HG02610 (cell line): Measurements from ENCODE around the gene SPSB1.
"Not testable (repeated sequence)": the region's sequence is repeated elsewhere in the genome, so short reads cannot be mapped to it uniquely, and the experiment has no call there.

Experiments
- ATAC-seq: cut with Tn5 transposase; IDR thresholded peaks from one replicate; pipeline ENCODE4 v1.9.1; 2021; ENCODE audit warnings: mild to moderate bottlenecking, moderate library complexity; ENCODE audit not compliant: unreplicated experiment

Gene SPSB1

DNA sequence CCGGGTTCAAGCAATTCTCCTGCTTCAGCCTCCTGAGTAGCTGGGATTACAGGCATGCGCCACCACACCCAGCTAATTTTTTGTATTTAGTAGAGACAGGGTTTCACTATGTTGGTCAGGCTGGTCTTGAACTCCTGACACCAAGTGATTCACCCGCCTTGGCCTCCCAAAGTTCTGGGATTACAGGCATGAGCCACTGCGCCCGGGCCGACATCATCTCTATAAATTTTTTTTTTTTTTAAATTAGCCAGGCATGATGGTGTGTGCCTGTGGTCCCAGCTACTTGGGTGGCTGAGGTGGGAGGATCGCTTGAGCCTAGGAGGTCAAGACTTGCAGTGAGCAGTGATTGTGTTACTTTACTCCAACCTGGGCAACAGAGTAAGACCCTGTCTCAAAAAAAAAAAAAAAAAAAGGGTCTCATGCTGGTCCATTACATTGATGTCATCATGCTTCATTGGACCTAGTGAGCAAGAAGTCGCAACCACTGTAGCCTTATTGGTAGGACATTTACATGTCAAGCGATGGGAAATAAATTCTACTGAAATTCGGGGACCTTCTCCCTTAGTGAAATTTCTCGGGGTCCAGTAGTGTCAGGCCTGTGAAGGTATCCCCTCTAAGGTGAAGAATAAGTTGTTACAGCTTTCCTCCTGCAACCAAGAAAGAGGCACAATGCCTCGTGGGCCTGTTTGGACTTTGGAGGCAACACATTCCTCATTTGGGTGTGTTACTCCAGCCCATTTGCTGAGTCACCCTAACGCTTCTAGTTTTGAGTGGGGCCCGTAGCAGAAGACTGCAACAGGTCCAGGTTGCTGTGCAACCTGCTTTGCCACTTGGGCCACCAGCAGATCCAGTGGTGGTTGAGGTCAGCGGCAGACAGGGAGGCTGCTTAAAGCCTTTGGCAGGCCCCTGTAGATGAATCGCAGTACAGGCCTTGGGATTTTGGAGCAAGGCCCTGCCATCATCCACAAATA, 7.2 kb downstream of the SPSB1 start:
- ATAC-seq = not testable (repeated sequence)

DNA sequence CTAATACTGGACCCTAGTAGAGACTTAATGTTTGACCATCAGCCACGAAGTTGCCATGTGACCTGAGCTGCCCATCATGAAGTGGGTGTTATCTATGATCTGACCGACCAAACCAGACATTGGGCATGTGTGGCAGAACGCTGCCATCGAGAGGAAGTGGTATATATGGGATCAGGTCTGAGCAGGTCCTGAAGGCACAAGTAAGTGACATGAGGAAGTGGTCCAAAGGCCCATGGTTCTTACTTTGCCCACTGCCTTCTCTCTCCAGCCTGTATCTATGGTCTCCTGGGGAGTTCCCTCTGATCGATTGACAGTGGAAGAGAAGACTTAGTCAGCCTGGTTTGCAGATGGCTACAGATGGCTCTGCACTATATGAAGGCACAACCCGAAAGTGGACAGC, 7.9 kb downstream of the SPSB1 start:
- no peak for ATAC-seq

DNA sequence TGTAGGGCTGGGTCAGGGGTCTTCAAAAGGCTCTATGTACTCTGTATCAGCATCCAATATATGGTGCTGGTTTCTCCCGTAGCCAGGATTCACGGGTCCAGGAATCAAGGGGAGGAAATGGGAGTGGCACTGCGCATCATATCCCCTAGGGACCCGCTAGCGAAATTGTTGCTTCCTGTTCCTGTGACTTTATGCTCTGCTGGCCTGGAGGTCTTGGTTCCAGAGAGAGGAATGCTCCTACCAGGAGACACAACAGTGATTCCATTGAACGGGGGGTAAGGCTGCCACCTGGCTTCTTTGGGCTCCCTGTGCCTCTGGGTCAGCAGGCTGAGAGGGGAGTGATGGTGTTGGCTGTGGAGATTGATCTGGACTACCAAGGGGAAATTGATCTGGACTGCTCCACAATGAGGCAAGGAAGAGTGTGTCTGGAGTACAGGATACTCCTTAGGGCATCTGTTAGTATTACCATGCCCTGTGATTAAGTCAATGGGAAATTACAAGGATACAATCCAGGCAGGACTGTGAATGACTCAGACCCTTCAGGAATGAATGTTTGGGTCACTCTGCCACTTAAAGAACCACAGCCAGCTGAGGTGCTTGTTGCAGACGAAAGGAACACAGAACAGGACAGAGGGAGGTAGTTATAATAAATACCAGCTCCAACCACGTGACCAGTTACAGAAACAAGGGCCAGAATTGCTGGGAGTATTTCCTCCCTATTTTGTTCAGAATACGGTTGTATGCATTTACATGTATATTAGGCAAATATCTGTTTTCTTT, 10.2 kb downstream of the SPSB1 start:
- ATAC-seq = no peak

DNA sequence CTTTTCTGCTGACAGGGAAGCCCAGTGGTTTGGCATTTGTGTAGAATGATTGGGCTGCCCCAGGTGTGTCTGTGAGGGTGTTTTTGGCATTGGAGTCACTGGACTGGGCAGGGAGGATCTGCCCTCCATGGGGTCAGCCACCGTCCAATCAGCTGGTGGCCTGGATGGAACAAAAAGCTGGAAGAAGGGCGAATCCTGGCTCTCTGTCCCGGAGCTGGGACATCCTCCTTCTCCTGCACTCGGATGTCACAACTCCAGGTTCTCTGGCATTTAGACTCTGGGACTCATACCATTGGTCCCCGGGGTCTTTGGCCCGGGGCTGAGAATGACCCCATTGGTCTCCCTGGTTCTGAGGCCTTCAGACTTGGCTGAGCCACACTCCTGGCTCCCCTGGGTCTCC, 11.2 kb downstream of the SPSB1 start:
- no peak for ATAC-seq

DNA sequence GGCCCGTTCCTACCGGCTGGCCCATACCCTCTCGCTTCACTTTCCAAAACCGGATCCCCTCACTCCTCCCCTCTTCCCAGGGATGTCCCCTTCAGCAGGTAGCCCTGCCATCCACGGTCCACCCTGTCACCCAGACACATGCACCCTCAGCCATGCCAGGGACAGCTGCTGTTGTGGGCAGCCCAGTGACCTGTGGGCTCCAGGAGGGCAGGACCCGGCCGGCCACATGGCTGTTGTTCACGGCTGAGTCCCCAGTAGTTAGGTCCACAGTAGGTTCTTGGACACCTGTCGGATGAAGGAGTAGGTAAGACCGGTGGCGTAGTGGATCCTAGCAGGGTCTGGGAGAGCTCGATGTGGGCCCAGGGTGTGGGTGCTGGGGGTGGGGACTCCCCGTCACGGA, 12.5 kb downstream of the SPSB1 start:
- ATAC-seq = no peak

DNA sequence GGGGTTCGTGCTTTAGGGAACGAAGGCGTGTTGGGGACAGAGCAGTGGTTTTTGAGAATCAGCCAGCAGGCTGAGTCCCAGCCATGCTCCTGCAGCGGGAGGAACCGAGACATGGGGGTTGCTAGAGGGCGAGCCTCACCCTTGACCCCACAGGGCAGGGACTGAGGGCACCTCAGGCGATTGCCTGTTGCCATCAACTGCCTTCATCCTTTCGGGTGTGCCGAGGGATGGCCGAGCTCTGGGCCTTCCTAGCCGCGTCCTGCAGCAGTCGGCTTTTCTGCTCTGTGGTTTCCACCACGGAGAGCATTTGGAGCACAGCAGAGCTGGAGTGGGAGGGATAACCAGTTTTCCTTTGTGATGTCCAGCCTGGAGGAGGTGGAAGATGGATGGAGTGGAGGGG, 13.3 kb downstream of the SPSB1 start:
- ATAC-seq = no peak

DNA sequence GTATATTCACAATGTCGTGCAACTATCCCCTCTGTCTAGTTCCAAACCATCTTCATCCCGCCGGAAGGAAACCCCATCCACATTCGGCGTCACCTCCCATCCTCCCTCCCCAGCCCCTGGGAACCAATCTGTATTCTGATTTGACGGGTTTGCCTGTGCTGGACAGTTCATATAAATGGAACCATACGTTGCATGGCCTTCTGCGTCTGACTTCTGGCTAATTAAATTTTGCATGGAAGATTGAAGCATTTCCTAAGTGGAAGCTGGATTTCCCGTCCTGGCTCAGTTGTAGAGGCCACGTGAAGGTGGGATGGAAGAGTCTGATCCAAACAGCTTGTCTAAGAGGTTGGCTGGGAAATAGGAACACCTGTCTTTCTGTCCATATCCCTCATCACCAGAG, 14.6 kb downstream of the SPSB1 start:
- ATAC-seq = no peak

DNA sequence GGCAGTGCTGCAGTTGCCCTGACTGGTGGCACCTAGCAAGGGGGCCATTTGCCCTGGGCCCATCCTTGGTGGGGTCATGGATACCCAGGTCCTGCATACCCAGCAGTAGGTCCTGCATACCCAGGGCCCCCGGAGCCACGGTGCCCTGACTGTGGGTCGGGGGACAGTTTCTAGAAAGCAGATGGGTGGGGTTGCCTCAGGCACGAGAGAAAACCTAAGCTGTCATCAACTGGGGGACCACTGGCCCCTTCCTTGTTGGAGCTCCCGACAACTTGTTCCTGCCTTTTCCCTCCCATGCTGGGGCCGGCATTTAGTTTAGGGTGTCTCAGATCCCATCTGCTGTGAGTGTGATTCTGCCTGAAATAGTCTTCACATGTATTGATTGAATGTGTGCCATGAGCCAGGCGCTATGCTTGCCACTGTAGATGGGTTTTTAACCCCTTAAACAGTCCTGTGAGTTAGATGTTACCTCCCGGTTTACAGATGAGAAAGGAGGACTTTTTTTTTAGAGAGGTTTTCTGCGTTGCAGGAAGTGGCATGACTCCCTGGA, 15.6 kb downstream of the SPSB1 start:
- no peak for ATAC-seq

DNA sequence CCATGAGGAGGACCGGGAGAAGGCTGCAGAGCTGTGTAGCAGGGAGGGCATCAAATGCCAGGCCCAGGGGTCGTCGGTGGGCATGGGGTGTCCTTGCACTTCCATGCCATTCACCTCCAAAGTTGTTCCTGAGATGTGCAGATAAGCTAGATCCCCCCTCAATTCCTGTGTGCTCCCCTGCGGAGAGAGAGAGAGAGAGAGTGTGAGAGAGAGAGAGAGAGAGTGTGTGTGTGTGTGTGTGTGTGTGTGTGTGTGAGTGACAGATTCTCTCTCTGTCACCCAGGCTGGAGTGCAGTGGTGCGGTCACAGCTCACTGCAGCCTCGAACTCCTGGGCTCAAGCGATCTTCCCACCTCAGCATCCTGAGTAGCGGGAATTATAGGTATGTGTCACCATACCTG, 16.4 kb downstream of the SPSB1 start:
- no peak for ATAC-seq

DNA sequence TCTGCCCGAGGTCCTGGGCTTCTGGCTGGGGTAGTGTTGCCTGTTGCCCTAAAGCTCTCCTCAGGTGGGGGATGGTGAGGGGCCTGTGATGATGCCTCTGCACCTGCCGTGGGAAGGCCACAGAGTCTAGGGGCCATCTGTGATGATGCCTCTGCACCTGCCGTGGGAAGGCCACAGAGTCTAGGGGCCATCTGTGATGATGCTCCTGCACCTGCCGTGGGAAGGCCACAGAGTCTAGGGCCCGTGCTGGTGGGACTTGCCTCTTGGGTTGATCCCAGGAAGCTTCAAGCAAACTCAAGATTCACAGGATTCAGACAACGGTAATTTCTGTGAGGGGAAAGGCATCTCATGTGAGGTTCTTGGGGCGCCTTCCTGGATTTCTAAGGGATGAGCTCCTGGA, 17.3 kb downstream of the SPSB1 start:
- no peak for ATAC-seq

DNA sequence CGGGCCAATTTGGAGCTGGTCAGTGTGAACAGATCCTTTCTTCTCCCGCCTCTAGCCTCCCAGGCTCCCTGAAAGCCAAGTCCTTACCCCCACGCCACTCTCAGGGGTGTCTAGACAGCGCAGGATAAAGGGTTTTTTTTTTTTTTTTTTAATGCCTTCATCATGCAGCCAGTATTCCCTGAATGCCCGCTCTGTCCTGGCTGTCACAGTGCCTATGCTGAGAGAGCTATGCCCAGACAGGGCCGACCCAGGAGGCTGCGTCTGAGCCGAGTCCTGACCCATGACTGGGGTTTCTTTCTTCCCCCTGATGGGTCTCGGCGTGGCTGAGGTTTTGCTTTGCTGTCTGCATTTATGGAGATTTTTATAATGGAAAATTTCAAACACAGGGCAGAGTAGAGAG, 18.3 kb downstream of the SPSB1 start:
- ATAC-seq = no peak

DNA sequence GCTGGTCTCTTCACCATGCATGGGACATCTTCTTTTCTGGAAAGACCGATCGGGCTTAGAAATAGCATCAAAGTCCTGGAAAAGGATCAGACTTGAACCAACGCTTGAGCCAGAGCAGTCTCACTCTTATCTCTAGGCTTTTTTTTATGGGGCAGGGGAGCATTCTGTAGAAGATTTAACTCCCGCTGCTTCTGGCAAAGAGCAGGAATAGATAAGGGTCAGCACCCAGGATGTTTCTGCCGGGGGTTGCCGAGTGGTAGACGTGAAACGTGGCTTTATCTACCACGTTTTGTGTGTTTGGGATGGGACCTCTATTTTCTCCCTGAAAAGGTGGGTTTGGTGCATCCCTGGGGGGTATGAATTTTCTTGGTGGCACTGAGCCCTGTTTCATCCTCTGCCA, 18.8 kb downstream of the SPSB1 start:
- no peak for ATAC-seq

DNA sequence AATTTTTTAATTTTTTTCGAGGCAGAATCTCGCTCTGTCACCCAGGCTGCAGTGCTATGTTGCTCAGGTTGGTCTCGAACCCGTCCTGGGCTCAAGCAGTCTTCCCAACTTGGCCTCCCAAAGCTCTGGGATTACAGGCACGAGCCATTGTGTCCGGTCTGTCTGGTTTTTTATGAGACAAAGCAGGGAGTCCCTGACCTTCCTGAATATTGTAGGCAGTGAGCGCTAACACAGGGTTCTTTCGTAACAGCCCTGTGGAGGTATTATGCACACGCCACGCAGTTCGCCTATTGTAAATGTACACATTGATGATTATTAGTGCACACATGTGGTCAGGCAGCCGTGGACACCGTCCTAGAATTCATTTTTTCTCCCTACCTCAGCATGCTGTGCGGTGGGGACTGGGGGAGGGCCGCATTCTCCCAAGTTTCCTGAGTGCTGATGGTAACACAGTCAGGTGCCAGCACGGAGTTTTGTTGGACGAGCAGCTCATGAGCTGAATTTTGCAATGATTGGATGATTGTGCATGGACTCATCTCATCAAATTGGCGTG, 19.6 kb downstream of the SPSB1 start:
- ATAC-seq = no peak

DNA sequence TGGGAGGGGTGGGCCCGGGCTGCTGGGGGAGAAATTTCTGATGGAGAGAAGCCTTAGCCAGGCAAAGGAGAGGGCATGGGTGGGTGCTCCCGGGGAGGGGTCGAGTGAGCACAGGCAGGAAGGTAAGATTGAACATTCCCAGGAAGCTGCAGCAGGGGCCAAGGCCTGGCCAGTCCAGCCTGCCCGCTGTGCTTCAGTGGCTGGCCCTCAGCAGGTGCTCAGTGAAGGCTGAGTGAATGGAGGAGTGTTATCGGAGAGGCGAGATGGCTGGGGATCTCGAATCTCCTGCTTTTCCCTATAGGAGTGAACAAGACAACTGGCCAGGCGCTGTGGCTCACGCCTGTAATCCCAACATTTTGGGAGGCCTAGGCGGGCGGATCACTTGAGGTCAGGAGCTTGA, 20.9 kb downstream of the SPSB1 start:
- no peak for ATAC-seq

DNA sequence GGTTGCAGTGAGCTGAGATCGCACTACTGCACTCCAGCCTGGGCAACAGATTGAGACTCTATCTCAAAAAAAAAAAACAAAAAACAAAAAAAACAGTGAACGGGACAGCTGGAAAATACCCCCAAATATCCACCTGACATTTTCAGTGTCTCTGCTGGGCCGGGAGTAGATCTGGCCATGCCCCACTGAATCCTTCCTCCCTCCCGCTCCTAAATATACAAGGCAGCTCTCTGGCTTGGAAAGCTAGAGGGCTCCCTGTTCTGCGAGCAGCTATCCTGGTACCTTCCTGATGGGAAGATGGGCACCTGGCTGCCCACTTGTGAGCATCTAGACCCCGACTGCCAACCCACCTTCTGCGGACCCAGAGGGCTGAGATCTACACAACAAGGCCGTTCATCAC, 21.4 kb downstream of the SPSB1 start:
- no peak for ATAC-seq

DNA sequence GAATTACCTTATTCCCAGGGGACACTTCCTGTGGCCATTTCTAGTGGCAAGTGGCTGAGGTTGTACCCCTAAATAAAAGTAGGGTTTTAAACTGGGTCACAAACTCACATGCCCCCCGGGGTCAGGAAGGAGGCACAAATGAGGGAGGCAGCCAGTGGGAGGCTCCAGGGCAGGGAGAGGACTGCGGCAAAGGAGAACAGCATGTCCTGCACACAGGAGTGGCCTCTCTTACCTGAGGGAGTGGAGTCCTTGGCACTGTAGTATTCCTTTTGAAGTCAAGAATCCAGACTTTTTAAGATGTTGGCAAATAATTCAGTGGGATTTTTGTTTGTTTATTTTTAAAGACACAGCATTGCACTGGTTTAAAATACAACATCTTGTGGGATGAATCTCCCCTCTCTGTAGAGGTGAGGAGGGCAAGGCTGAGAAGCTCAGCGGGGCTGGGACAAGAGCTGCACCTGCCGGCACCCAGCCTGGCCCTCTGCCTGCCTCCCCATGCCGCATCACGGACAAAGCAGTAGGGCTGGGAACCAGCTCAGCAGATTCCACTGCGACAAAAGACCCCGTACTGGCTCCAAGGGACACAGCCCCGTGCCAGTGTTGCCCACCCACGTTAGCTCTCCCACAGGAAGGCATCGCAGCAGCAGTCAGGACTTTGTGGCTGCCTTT, 22.2 kb downstream of the SPSB1 start:
- no peak for ATAC-seq

DNA sequence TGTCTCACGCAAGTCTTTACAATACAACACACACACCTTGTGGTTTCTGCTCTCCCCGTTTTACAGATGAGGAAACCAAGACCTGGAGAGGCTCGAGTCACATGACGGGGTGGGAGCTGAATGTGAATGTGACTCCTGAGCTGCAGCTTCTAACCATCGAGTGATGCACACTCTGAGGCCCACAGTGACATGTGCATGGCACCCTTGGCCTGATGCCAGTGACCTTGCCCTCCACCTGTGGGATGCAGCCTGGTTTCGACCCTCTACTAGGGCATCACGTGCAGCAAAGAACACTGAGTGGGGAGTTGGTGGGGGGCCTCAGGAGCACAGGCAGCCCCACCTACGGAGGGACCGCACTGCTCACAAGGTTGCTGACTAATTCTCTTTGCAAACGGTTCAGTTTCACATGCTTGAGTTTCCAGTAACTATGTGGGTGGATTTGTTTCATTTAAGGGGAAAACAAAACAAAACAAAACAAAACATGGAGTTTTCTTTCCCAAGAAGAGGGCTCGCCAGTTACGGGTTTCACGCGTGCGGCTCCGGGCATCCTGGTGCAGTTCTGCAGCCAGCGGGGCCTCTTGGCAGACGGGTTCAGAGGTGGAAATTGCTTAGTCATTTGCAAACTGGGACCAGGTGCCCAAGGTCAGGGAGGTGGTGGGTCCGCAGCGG, 22.9 kb downstream of the SPSB1 start:
- ATAC-seq = no peak

DNA sequence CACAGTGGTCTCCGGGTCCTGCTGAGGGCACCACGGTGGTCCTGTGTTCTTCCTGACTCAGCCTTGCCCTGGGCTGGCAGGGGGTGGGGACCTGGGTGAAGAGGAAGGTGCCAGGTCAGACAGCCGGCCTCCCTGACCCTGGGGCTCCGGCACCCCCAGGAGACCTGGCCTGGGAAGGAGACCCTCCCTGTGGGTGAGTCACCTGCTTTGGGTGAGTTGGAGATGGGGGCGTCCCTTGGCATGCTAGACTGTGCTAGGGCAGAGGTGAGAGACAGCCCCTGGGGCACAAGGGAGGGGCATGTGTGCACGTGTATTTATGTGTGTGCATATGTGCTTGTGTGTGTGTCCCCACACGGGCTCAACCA, 23.4 kb downstream of the SPSB1 start:
- no peak for ATAC-seq

DNA sequence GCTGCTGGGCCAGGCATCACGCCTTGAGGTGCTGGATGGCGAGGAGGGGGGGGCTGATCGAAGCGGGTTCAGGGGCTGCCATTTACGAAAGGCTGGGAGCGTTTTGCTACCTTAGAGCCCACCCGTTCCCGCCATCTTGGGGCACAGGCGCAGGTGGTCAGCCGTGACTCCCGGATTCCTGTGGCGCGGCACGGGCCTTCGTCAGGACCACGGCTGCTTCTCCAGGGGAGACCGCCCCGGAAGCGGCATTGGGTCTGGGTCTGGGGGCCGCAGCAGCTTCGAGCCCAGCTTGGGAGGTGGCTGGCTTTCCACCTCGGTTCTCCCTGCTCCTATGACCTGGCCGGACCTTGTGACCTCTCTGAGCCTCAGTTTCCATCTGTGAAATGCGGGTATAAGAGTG, 23.8 kb downstream of the SPSB1 start:
- no peak for ATAC-seq

DNA sequence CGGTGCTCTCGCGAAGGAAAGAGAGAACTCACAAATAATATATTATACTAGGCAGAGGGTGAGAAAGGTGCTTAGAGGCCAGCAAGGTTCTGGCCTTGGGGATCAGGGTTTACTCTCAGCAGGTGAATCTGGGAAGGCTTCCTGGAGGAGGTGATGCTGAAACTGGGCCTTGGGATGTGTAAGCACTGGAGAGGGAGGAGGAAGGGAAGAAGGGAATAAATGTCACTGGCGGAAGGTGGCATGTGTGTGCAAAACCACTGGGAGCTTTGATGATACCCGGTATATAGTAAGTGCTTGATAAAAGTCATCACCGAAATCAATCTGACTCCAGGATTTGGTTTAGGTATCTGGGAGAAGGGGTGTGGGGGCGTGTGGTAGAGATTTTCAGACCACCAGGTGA, 24.4 kb downstream of the SPSB1 start:
- no peak for ATAC-seq
